H9 (cell line): Measurements from ENCODE around the gene OSBPL8. TPM values are rescaled to one million over a fixed set of nuclear protein-coding genes. Genes with fewer than 3 reads are reported as not detected.
A peak's percentile ranks its signal among the peaks of the same experiment; 100 is the strongest.

Experiments
- DNase-seq: peaks from one replicate; pipeline ENCODE4 v3.0.0-alpha.2; 2017
- H2AFZ ChIP-seq: one replicate; pipeline ENCODE4 v1.6.1; 2013; ENCODE audit warnings: mild to moderate bottlenecking, low read length, control low read depth, moderate library complexity
- H2AK5ac ChIP-seq: 2 replicates; pipeline ENCODE4 v1.6.1; 2013; ENCODE audit warnings: low read length, control low read depth, mixed read lengths; ENCODE audit not compliant: insufficient read length
- H2BK120ac ChIP-seq: one replicate; pipeline ENCODE4 v1.6.1; 2013; ENCODE audit warnings: low read depth, mild to moderate bottlenecking, low read length, control low read depth, inconsistent platforms; ENCODE audit not compliant: poor library complexity, severe bottlenecking
- H2BK12ac ChIP-seq: 2 replicates; pipeline ENCODE4 v1.6.1; 2013; ENCODE audit warnings: low read length, control low read depth, mixed read lengths, low read depth; ENCODE audit not compliant: insufficient read length
- H2BK15ac ChIP-seq: 2 replicates; pipeline ENCODE4 v1.6.1; 2013; ENCODE audit warnings: low read depth, low read length, control low read depth
- H2BK20ac ChIP-seq: one replicate; pipeline ENCODE4 v1.6.1; 2013; ENCODE audit warnings: low read depth, mild to moderate bottlenecking, low read length, control low read depth, inconsistent platforms; ENCODE audit not compliant: poor library complexity, severe bottlenecking
- H2BK5ac ChIP-seq: 2 replicates; pipeline ENCODE4 v1.6.1; 2013; ENCODE audit warnings: low read length, control low read depth, mixed read lengths; ENCODE audit not compliant: insufficient read length
- H3K14ac ChIP-seq: 2 replicates; pipeline ENCODE4 v1.6.1; 2013; ENCODE audit warnings: low read length, control low read depth; ENCODE audit not compliant: insufficient read depth
- H3K18ac ChIP-seq: 2 replicates; pipeline ENCODE4 v1.6.1; 2013; ENCODE audit warnings: low read depth, mild to moderate bottlenecking, mixed read lengths, low read length, control low read depth; ENCODE audit not compliant: insufficient read length
- H3K23ac ChIP-seq: 2 replicates; pipeline ENCODE4 v1.6.1; 2013; ENCODE audit warnings: low read length, control low read depth, mixed read lengths, low read depth; ENCODE audit not compliant: insufficient read length
- H3K23me2 ChIP-seq: 2 replicates; pipeline ENCODE4 v1.6.1; 2013; ENCODE audit warnings: low read depth, mild to moderate bottlenecking, mixed read lengths, low read length, control low read depth; ENCODE audit not compliant: insufficient read length, poor library complexity, severe bottlenecking
- H3K27ac ChIP-seq: 2 replicates; pipeline ENCODE4 v1.5.1; 2013; ENCODE audit warnings: low read length, control low read depth, mixed read lengths, low read depth; ENCODE audit not compliant: insufficient read length
- H3K27me3 ChIP-seq: 2 replicates; pipeline ENCODE4 v1.6.1; 2013; ENCODE audit warnings: low read length, control low read depth, inconsistent platforms; ENCODE audit not compliant: insufficient read depth
- H3K4ac ChIP-seq: 2 replicates; pipeline ENCODE4 v1.6.1; 2013; ENCODE audit warnings: low read depth, mild to moderate bottlenecking, control low read depth, inconsistent platforms, low read length, moderate library complexity
- H3K4me1 ChIP-seq: 2 replicates; pipeline ENCODE4 v1.6.1; 2013; ENCODE audit warnings: low read length, control low read depth, inconsistent platforms; ENCODE audit not compliant: insufficient read depth
- H3K4me2 ChIP-seq: 2 replicates; pipeline ENCODE4 v1.6.1; 2013; ENCODE audit warnings: low read length, control low read depth, mixed read lengths; ENCODE audit not compliant: insufficient read length, insufficient read depth
- H3K56ac ChIP-seq: 2 replicates; pipeline ENCODE4 v1.6.1; 2013; ENCODE audit warnings: low read depth, mild to moderate bottlenecking, mixed read lengths, low read length, control low read depth; ENCODE audit not compliant: insufficient read length
- H3K79me1 ChIP-seq: 2 replicates; pipeline ENCODE4 v1.6.1; 2013; ENCODE audit warnings: low read depth, mild to moderate bottlenecking, moderate library complexity, low read length, control low read depth, inconsistent platforms; ENCODE audit not compliant: insufficient read depth, poor library complexity, severe bottlenecking
- H3K79me2 ChIP-seq: 2 replicates; pipeline ENCODE4 v1.6.1; 2013; ENCODE audit warnings: low read length, control low read depth, inconsistent platforms; ENCODE audit not compliant: insufficient read depth
- H3K9ac ChIP-seq: 2 replicates; pipeline ENCODE4 v1.6.1; 2013; ENCODE audit warnings: low read length, control low read depth, mixed read lengths; ENCODE audit not compliant: insufficient read length; ENCODE audit errors: extremely low read depth
- H3K9me3 ChIP-seq: one replicate; pipeline ENCODE4 v1.6.1; 2013; ENCODE audit warnings: low read depth, low read length, inconsistent platforms; ENCODE audit not compliant: control insufficient read depth
- H3T11ph ChIP-seq: one replicate; pipeline ENCODE4 v1.6.1; 2013; ENCODE audit warnings: mild to moderate bottlenecking, low read length, control low read depth, inconsistent platforms
- H4K20me1 ChIP-seq: one replicate; pipeline ENCODE4 v1.6.1; 2013; ENCODE audit not compliant: control insufficient read depth, insufficient read length, insufficient read depth
- H4K5ac ChIP-seq: 2 replicates; pipeline ENCODE4 v1.6.1; 2013; ENCODE audit warnings: low read depth, mild to moderate bottlenecking, mixed read lengths, low read length, control low read depth; ENCODE audit not compliant: insufficient read length
- H4K8ac ChIP-seq: replicated peaks from 2 replicates; pipeline ENCODE4 v1.6.1; 2013; ENCODE audit warnings: low read length, control low read depth, mixed read lengths, low read depth; ENCODE audit not compliant: insufficient read length
- H4K91ac ChIP-seq: 2 replicates; pipeline ENCODE4 v1.6.1; 2013; ENCODE audit warnings: low read depth, mild to moderate bottlenecking, moderate library complexity, mixed read lengths, low read length, control low read depth; ENCODE audit not compliant: insufficient read length
- H3K27ac Mint-ChIP-seq, 3 experiments: 2 replicates in 2 of 3; 3 replicates in 1 of 3; pipeline ENCODE4 v1.8.0; 2020 to 2021; ENCODE audit warnings: mixed read lengths in 3 of 3, mild to moderate bottlenecking in 1 of 3, moderate library complexity in 1 of 3
- H3K27me3 Mint-ChIP-seq: 2 replicates; pipeline ENCODE4 v1.8.0; 2021; ENCODE audit warnings: low read depth, mild to moderate bottlenecking, moderate library complexity, mixed read lengths
- H3K36me3 Mint-ChIP-seq, 3 experiments: 2 replicates in 2 of 3; 3 replicates in 1 of 3; pipeline ENCODE4 v1.8.0; 2020 to 2021; ENCODE audit warnings: low read depth in 3 of 3, mixed read lengths in 3 of 3; ENCODE audit not compliant: insufficient read depth in 1 of 3
- H3K4me1 Mint-ChIP-seq, 2 experiments: 2 replicates each; pipeline ENCODE4 v1.8.0; 2020; ENCODE audit warnings: mixed read lengths in 2 of 2
- H3K4me3 Mint-ChIP-seq, 2 experiments: 2 replicates in 1 of 2; 3 replicates in 1 of 2; pipeline ENCODE4 v1.8.0; 2020 to 2021; ENCODE audit warnings: mild to moderate bottlenecking in 2 of 2, mixed read lengths in 2 of 2, moderate library complexity in 1 of 2
- H3K9me3 Mint-ChIP-seq, 2 experiments: 2 replicates in 1 of 2; 3 replicates in 1 of 2; pipeline ENCODE4 v1.8.0; 2020; ENCODE audit warnings: mild to moderate bottlenecking in 2 of 2, mixed read lengths in 2 of 2, moderate library complexity in 1 of 2
- CTCF ChIP-seq: fragments of 200-600 bp; sonication (generic); conservative IDR thresholded peaks from 3 replicates; pipeline ENCODE4 v1.8.0; 2021; ENCODE audit warnings: antibody characterized with exemption, mild to moderate bottlenecking
- WGBS: extraction: QIAGEN DNeasy Blood & Tissue Kit; methylation state at CpG from one replicate; pipeline ENCODE4 v1.1.7; 2013; ENCODE audit warnings: missing lambda C conversion rate, low lambda C conversion rate, mixed read lengths; ENCODE audit not compliant: insufficient read length; ENCODE audit errors: extremely low coverage; 5-methylcytosine and 5-hydroxymethylcytosine counted together
- total RNA-seq: library from RNA; stranded (reverse); gene quantifications from 2 replicates; pipeline ENCODE4 v1.2.1, GENCODE V29; 2021

The OSBPL8 gene
- total RNA-seq, 1 experiment from 2014 or later: 61.2 TPM

- Histone ChIP-seq H3K23me2 (no peaks in the 10 kb centered on the region), H4K5ac (no peak overlapping the region), H3K79me1 (no peaks in the 10 kb centered on the region), H3K79me2 (no peaks in the 10 kb centered on the region), H3K9ac (no peak overlapping the region), H2BK5ac (no peak overlapping the region), H2BK15ac (no peak overlapping the region), H2BK120ac (no peak overlapping the region), H3K18ac (no peak overlapping the region), H3T11ph (no peak overlapping the region), H2AK5ac (no peak overlapping the region), H4K91ac (no peak overlapping the region), H2BK20ac (no peak overlapping the region), H3K56ac (no peak overlapping the region), H2BK12ac (no peak overlapping the region), H4K20me1 (no peaks in the 10 kb centered on the region), H3K23ac (no peak overlapping the region), H3K4me2 (no peak overlapping the region), H3K4ac (no peak overlapping the region), H3K9me3 (no peaks in the 10 kb centered on the region), H3K4me1 (no peaks in the 10 kb centered on the region), H3K27ac (no peak overlapping the region), H4K8ac (no peak overlapping the region), H2AFZ (no peak overlapping the region), H3K14ac (no peak overlapping the region), H3K27me3 (no peaks in the 10 kb centered on the region)
- TF ChIP-seq CTCF: no peak
- no CpG with 5 or more reads among the region's 1 CpG for WGBS
- no peaks in the 10 kb centered on the region for H3K36me3 Mint-ChIP-seq
- H3K27ac Mint-ChIP-seq: peak overlapping the region in 1 of 3 experiments; percentile 78; a peak in 2 of 7 replicates
- H3K4me3 Mint-ChIP-seq: no peak overlapping the region
- H3K9me3 Mint-ChIP-seq: no peaks in the 10 kb centered on the region
- no peaks in the 10 kb centered on the region for H3K27me3 Mint-ChIP-seq
- no peak for DNase-seq
- H3K4me1 Mint-ChIP-seq: peaks cover 0 to 5% of the 10 kb centered on the region in 2 experiments; a peak in 2 of 4 replicates
Measured at GRCh38 chr12:76409074-76409473, 150.5 kb downstream of the OSBPL8 start.
